Jurkat, Clone E6-1 (cell line): ENCODE data around the gene ABCE1.
A peak's percentile ranks its signal among the peaks of the same experiment; 100 is the strongest.
"Not testable (repeated sequence)": the region's sequence is repeated elsewhere in the genome, so short reads cannot be mapped to it uniquely, and the experiment has no call there.

Experiments
- DNase-seq: peaks from one replicate; pipeline ENCODE4 v3.0.0-alpha.2; 2011; ENCODE audit warnings: low read depth, low spot score
- H3K4me3 ChIP-seq: 2 replicates; pipeline ENCODE4 v1.5.1; 2011; ENCODE audit warnings: mild to moderate bottlenecking, low read length, control low read depth, moderate library complexity

Gene ABCE1

GRCh38 chr4:145098675-145099037 lies 545 bp downstream of the ABCE1 start:
- no peak for DNase-seq
- peak overlapping the region; percentile 63 for H3K4me3 ChIP-seq

DNA sequence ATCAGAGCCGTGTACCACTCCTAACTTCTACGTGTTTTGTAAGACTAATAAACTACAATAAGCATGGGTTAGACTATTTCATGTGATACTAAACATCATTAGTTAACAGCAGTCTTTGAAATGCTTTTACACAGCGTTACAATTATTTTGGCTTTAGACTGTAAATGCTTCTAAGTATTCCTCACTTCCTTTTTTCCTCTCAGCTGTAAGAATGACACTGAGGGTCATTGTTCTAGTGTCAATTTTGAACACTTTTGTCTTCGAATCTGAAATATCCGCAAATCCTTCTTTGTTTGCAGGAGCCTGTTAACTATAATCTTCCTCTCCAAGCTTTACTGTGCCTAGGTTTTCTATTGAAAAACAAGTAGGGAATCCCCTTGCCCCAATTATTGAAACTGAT lies 1.5 kb downstream of the ABCE1 start:
- peak overlapping the region; percentile 63 for H3K4me3 ChIP-seq
- DNase-seq: no peak

DNA sequence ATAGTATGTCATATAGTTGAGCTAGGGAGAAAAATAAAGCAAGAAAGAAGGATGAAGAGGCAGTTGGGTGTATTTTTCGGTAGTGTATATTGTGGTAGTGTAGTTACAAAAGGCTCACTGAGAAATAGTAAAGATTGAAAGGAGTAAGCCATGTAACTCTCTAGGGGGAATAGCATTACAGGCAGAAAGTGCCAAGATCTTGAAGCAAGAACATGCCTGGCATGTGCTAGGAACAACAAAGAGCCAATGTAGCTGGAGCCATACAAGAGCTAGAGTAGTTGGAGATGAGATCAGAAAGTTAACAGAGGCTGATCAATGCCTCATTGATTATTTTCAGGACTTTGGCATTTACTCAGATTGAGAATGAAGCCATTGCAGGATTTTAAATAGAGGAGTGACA lies 3.0 kb downstream of the ABCE1 start:
- DNase-seq: no peak
- no peak overlapping the region for H3K4me3 ChIP-seq

DNA sequence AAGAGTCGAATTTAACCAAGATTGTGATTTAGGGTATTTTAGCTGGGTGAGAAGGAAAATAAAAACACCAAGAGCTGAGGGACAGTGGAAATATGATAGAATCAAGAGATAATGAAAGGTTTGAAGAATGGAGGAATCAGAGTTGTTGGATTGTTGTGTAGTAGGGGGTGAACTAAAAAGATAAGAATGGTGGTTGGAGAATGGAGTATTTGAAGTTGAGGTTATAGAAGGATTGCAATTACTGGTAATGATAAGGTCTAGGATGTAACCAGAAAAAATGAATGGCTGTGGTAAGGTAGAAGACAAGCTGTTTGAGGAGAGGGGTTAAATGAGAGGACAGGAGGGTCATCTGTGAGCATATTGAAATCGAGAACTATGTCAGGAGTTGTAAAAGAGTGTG lies 4.5 kb downstream of the ABCE1 start:
- no peak overlapping the region for H3K4me3 ChIP-seq
- no peak for DNase-seq

GRCh38 chr4:145103496-145103895 lies 5.4 kb downstream of the ABCE1 start:
- H3K4me3 ChIP-seq: no peak overlapping the region
- DNase-seq: no peak

- no peak overlapping the region for H3K4me3 ChIP-seq
- DNase-seq: no peak
Observed at GRCh38 chr4:145107126-145107525, 9.0 kb downstream of the ABCE1 start.

DNA sequence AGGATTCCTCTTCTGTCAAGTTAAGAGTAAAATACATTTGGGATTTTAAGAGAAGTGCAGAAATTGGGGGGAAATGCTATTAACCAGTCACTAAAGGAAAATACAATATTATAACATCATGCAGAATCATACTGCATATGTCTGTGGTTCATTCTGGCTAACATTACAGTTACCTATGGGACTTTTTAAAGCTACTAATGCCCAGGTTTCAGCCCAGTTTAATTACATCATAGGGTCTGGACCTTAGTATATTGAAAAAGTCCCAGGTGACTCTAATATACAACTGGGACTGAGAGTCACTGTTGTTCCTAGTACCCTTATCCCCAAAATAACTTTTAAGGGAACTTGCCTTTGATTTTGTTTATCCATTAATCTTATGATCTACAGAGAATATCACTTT lies 10.0 kb downstream of the ABCE1 start:
- H3K4me3 ChIP-seq: no peak overlapping the region
- DNase-seq: no peak

- DNase-seq: no peak
Observed at GRCh38 chr4:145125396-145125795, 27.3 kb downstream of the ABCE1 start.

DNA sequence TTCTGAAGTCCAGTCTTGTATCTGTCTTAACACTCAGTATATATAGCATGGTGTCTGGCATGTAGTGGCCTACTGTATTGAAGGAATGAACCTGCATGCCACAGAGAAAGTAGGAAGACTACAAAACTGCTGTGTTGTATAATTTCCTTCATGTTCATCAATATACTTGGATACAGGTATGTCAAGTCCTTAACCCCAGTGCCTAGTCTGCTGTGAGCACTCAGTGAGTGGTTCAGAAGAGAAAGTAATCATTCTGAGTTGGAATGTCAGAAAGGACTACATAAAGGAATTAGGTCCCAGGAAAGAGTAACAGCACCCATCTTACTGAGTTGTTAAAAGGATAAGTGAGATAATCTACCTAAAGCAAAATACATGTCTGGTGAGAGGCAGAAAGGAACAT lies 32.0 kb downstream of the ABCE1 start:
- DNase-seq: no peak
- H3K4me3 ChIP-seq: no peak overlapping the region

More at GRCh38 chr4:145125396-145125795, 27.3 kb downstream of the ABCE1 start:
- no peak overlapping the region for H3K4me3 ChIP-seq

GRCh38 chr4:145130788-145131399 lies 32.8 kb downstream of the ABCE1 start:
- no peak for DNase-seq
- no peak overlapping the region for H3K4me3 ChIP-seq

GRCh38 chr4:145131848-145132247 lies 33.7 kb downstream of the ABCE1 start:
- no peak for DNase-seq
- H3K4me3 ChIP-seq: no peak overlapping the region

DNA sequence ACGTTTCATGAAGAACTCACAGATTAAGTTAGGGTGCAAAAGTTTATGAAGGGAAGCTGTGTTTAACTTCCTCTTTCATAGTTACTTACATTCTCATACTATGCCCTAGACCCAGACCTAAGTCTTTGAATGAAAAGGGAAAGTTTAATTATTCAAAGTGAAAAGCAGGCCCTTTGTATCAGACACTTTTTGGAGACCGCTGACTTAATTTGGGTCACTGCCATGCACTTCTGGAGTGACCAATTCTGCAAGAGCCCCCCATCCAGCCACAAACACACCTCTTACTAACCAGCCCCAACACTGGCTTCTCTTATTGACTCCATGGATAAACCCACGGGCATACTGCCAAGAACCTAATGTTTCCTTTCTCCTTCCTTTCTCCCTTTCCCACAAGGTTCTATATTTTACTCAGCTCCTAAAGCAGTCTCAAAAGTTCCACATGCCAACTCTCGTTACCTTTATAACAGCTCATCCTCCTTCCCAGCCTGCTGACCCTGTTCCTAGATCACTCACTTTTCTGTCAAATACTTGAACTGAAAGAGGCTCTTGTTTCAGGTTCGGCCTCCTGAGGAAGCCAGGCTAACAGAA lies 34.5 kb downstream of the ABCE1 start:
- no peak for DNase-seq
- H3K4me3 ChIP-seq: no peak overlapping the region

- not testable (repeated sequence) for DNase-seq, H3K4me3 ChIP-seq
Observed at GRCh38 chr4:145136219-145136618, 38.1 kb downstream of the ABCE1 start.

GRCh38 chr4:145148980-145149379 lies 50.9 kb downstream of the ABCE1 start:
- no peak for DNase-seq
- no peak overlapping the region for H3K4me3 ChIP-seq

- H3K4me3 ChIP-seq: no peak overlapping the region
- no peak for DNase-seq
Observed at GRCh38 chr4:145153181-145153903, 55.2 kb downstream of the ABCE1 start.

- no peak overlapping the region for H3K4me3 ChIP-seq
- DNase-seq: no peak
Observed at GRCh38 chr4:145153904-145154298, 55.8 kb downstream of the ABCE1 start.

- H3K4me3 ChIP-seq: no peak overlapping the region
- no peak for DNase-seq
Observed at GRCh38 chr4:145154573-145154972, 56.5 kb downstream of the ABCE1 start.

GRCh38 chr4:145155268-145155870 lies 57.3 kb downstream of the ABCE1 start:
- H3K4me3 ChIP-seq: no peak overlapping the region
- no peak for DNase-seq

GRCh38 chr4:145156986-145157385 lies 58.9 kb downstream of the ABCE1 start:
- H3K4me3 ChIP-seq: no peak overlapping the region
- no peak for DNase-seq

DNA sequence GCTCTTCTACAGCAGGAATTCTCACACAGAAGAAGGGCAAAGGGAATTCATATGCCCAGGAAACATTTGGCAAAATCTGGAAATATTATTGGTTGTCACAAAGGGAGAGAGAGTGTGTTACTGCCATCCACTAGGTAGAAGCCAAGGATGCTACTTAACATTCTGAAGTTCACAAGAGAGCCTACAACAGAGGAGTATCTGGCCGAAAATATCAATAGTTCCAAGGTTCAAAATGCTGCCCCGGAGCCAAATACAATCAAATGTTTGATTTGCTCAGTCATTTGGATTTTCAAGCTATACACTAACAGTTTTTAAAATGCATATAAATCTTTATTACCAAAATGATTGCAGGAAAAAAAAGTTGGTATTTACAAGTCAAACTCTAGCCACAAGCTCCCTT lies 63.4 kb downstream of the ABCE1 start:
- H3K4me3 ChIP-seq: no peak overlapping the region
- DNase-seq: no peak
